Stimulated activated memory B cell treated with anti-CD40 and anti-IgM and Interleukin-4, amounts not matched to agents 10 μg/mL and 1 μg/mL and 100 μg/mL, for 72 hours (primary cell): ENCODE results near the gene FKBP14.

Experiments used
- ATAC-seq: fragments of 150-1000 bp; cut with Tn5 transposase; 2 replicates; pipeline ENCODE4 v1.10.0; 2021
- H3K27ac Mint-ChIP-seq: one replicate; pipeline ENCODE4 v1.8.0; 2022; ENCODE audit warnings: mild to moderate bottlenecking, mixed read lengths
- H3K27me3 Mint-ChIP-seq: one replicate; pipeline ENCODE4 v1.8.0; 2022; ENCODE audit warnings: mixed read lengths
- H3K36me3 Mint-ChIP-seq: one replicate; pipeline ENCODE4 v1.8.0; 2022; ENCODE audit warnings: mixed read lengths
- H3K4me1 Mint-ChIP-seq: one replicate; pipeline ENCODE4 v1.8.0; 2022; ENCODE audit warnings: mixed read lengths
- H3K4me3 Mint-ChIP-seq: one replicate; pipeline ENCODE4 v1.8.0; 2022; ENCODE audit warnings: mild to moderate bottlenecking, moderate library complexity, mixed read lengths
- H3K9me3 Mint-ChIP-seq: one replicate; pipeline ENCODE4 v1.8.0; 2022; ENCODE audit warnings: mixed read lengths

The FKBP14 gene

DNA sequence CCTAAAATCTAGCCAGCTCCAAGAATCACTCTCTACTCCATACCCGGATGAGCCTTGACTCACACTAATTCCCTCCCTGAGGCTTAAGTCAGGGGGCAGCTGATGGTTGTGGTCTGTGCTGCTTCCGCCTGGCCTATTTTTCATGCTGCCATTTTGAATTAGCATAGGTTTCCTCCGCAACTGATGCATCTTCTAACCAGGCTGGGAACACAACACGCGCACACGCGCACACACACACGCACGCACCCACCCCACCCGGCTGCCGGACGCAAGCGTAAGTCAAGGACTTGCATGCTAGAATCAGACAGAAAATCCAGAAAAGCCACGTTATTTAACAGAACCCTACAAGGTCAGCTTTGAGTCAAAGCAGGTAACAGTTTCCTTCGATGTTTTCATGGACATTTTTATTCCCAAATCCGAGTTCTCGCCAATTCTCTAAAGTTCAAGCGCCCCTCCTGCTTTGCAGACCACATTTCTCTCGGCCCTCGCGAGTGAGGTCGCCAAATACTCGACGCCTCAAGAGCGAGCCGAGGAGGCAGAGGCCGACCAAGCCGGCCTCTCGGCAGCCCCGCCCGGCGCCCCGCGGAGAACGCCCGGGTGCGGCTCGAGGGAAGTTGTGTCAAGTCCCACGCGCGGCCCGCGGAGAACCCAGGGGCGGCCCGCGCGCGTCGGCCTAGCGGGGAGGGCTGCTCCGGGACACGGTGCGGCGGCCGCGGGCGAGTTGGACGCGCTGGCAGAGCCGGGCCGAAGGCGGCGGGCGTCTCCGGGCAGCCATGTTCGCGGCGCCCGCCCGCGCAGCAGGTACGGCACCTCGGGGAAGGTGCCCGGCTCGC, 37.9 kb downstream of the FKBP14 start:
- no peaks in the 10 kb centered on the region for H3K27me3 Mint-ChIP-seq
- peak; percentile 70 for ATAC-seq
- H3K36me3 Mint-ChIP-seq: no peaks in the 10 kb centered on the region
- H3K4me1 Mint-ChIP-seq: peaks cover 36% of the 10 kb centered on the region
- peak overlapping the region; percentile 86 for H3K4me3 Mint-ChIP-seq
- peak overlapping the region; percentile 76 for H3K27ac Mint-ChIP-seq
- H3K9me3 Mint-ChIP-seq: no peaks in the 10 kb centered on the region

DNA sequence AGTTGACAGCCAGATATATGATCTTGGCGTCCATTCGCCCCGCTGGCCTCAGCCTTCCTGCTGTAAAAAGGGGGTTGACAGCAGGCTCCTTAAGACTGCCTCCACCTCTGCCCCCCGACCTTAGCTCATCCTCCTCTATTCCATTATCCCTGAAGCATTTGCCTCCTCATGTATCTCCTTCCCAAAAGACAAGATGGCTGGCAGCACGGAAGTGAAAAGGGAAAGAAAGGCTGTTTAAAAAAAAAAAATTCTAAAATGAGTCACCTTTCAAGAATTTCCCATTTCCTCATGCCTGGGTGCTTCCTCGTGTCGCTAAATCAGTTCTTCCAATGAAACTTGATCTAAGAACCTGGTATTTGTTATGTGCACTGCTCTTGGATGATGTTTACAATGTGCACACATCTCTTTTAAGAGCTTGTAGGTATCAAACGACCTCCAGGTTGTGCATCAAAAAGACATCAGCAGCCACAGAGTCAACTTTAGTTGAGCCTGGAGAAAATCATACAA, 38.6 kb downstream of the FKBP14 start:
- H3K4me1 Mint-ChIP-seq: peaks cover 36% of the 10 kb centered on the region
- no peaks in the 10 kb centered on the region for H3K36me3 Mint-ChIP-seq
- ATAC-seq: no peak
- H3K27me3 Mint-ChIP-seq: no peaks in the 10 kb centered on the region
- peak overlapping the region; percentile 86 for H3K4me3 Mint-ChIP-seq
- H3K9me3 Mint-ChIP-seq: no peaks in the 10 kb centered on the region
- H3K27ac Mint-ChIP-seq: peak overlapping the region; percentile 76

DNA sequence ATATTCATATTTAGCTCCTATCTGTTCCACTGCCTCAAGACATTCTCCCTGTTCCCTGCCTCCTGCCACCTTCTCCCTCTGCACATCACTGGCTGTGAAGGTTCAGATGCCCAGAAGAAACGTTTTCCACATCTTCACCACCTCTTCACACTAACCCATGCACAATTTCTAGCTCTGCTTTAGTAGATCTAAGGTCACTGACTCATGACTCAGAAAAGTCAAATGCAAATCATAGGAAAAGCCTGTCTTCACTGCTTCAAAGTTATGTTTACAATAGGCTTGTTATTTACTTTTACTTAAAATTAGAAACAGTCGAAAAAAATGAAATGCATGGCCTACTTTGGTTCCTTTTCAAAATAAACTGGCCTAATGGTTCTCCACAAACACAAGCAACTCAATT, 39.4 kb downstream of the FKBP14 start:
- Mint-ChIP-seq H3K36me3 (no peaks in the 10 kb centered on the region), H3K4me1 (peaks cover 36% of the 10 kb centered on the region), H3K27me3 (no peaks in the 10 kb centered on the region), H3K4me3 (peak overlapping the region; percentile 70), H3K9me3 (no peaks in the 10 kb centered on the region), H3K27ac (peak overlapping the region; percentile 76)
- ATAC-seq: no peak

DNA sequence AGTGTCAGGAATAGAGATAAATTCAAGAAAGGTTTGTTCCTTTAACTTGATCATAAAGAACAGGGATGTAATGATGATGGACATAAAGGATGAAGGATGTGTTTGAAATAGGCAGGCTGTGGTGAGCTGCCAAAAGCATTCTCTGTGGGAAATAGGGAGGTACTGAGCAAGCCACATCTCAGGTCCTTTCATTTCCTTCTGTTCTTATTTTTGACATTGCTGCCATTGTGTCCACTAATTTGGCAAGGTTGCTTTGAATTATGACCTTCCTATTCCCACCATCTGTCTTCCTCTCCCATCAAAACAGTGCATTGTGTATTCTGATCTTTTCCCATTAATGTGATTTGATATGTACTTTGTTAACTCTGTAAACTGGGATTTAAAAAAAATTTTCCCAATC, 46.4 kb downstream of the FKBP14 start:
- Mint-ChIP-seq H3K27me3 (no peaks in the 10 kb centered on the region), H3K4me1 (peaks cover 49% of the 10 kb centered on the region), H3K9me3 (no peaks in the 10 kb centered on the region), H3K4me3 (no peak overlapping the region), H3K27ac (no peak overlapping the region), H3K36me3 (no peaks in the 10 kb centered on the region)
- ATAC-seq: no peak

DNA sequence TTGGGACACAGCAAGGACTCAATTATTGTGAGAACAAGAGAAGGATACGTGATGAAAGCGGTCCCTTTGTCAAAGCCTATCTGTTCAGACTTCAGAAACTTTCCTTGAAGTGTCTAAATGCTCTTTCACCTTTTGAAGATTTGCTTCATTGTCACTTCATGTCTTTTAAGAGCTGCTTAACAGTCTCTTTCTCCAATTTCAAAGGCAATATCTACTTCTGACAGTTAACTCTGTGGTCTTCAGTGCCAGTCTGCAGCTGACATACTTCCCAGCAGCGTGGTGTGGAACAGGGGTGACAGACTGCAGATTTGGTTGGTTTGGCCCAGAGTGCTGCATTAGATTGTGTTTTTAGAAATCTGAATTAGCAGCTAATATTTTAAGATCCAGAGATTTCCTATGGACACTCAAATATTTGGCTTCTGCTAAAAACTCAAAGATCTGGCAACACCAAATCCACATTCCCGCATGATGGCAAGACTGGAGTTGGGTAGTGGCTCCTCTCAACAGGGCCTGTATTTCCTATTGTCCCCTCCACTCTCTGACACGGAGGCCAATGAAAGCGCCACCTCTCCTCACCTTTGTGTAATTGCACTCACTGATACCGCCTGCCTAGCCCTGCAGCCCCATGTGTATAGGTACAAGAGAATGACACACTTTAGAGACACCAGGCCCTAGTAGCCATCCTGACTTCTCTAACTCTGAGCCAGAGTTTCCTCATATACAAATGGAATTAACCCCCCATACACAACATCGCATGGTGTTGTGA, 48.4 kb downstream of the FKBP14 start:
- no peaks in the 10 kb centered on the region for H3K9me3 Mint-ChIP-seq
- ATAC-seq: no peak

DNA sequence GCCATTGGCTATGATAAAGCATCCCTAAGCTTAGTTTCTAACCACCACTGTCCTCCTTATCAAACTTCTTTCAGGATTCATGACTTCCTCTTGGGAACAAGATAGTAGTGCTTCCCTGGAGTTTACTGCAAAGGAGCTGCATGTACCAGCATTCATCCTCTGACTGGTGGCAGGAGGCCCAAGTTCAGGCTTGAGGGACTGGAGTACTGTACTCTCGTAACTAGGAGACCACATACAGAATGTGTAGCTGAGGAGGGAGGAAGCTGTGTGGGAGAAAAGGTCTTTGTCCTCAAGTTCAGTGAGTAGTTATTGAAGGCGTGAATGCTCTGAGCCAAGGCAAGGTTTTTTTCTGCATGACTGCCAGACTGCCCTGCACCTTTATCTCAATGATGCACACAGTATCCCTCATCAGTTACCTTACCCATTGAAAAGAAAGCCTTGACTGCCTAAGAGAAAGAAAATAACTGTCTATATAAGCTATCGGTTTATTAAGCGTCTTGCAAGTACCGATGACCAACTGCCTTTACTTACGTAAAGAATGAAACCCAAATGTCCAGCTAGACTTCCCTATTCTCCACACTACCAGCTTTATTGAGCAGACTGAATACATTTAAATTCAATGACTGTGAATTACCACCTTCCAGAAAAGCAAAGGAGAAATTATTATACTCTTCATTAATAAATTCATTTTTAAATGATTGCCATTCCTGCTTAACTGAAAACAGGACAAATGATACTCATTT, 49.7 kb downstream of the FKBP14 start:
- no peak overlapping the region for H3K4me3 Mint-ChIP-seq

More for the DNA sequence above, 48.4 kb downstream of the FKBP14 start:
- Mint-ChIP-seq H3K27ac (no peak overlapping the region), H3K36me3 (no peaks in the 10 kb centered on the region), H3K4me3 (no peak overlapping the region), H3K4me1 (peaks cover 55% of the 10 kb centered on the region), H3K27me3 (no peaks in the 10 kb centered on the region)

DNA sequence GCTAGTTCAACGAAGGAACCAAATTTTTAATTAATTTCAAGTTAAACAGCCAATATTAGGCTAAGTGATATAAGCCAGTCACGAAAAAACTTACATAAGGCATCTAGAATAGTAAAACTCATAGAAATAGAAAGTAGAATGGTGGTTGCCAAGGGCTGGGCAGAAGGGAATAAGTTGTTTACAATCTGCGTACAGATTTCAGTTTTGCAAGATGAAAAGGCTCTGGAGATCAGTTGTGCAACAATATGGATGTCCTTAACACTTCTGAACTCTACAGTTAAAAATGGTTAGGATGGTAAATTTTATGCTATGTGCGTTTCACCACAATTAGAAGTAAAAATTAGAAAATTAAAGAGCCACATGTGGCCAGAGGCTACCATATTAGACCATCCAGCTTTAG, 50.2 kb downstream of the FKBP14 start:
- no peak for ATAC-seq
- Mint-ChIP-seq H3K4me3 (no peak overlapping the region), H3K36me3 (no peaks in the 10 kb centered on the region), H3K4me1 (peaks cover 57% of the 10 kb centered on the region), H3K27me3 (no peaks in the 10 kb centered on the region), H3K27ac (no peak overlapping the region), H3K9me3 (no peaks in the 10 kb centered on the region)

More for the DNA sequence above, 49.7 kb downstream of the FKBP14 start:
- Mint-ChIP-seq H3K27ac (no peak overlapping the region), H3K4me1 (peaks cover 57% of the 10 kb centered on the region), H3K36me3 (no peaks in the 10 kb centered on the region), H3K27me3 (no peaks in the 10 kb centered on the region), H3K9me3 (no peaks in the 10 kb centered on the region)
- no peak for ATAC-seq

DNA sequence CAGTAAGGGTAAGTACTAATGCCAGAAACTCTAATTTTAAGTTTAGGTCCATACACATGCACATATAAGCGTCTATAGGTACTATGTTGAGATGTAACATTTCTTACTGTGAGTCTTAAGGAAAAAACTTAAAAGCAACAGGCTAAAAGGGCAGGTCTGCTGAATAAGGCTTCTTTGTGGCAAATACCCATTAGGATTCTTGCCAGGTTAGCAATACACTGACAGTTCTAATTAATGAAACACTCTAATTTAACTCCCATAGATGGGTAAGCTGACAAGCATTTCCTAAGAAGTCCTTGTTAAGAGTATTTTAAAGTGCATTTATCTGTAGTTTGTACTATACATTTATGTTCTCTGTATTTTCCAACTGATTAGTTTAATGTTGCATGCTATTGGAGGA, 50.9 kb downstream of the FKBP14 start:
- no peak overlapping the region for H3K27ac Mint-ChIP-seq
- no peak for ATAC-seq
- no peak overlapping the region for H3K4me3 Mint-ChIP-seq
- H3K27me3 Mint-ChIP-seq: no peaks in the 10 kb centered on the region
- H3K4me1 Mint-ChIP-seq: peaks cover 57% of the 10 kb centered on the region
- no peaks in the 10 kb centered on the region for H3K9me3 Mint-ChIP-seq
- no peaks in the 10 kb centered on the region for H3K36me3 Mint-ChIP-seq

DNA sequence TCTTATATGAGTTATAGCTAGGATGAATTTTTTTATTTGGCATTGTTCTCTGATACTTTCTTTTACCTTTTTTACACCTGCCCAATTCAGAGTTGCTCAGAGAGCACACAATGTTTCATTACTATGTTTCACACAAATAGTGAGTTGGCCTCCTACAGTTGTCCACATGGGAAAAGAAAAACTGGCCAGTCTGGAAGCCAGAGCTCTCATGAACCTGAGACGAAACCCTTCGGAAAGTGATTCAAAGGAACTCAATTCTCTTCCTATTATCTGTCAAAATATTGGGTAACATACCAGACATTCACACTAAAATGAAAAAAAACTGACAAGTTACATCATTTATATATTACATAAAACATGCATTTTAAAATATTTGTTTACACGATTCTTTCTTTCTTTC, 52.2 kb downstream of the FKBP14 start:
- no peaks in the 10 kb centered on the region for H3K9me3 Mint-ChIP-seq
- H3K4me1 Mint-ChIP-seq: peaks cover 60% of the 10 kb centered on the region
- no peak for ATAC-seq
- H3K4me3 Mint-ChIP-seq: no peak overlapping the region
- H3K27me3 Mint-ChIP-seq: no peaks in the 10 kb centered on the region
- H3K36me3 Mint-ChIP-seq: peaks cover 6% of the 10 kb centered on the region
- H3K27ac Mint-ChIP-seq: no peak overlapping the region

DNA sequence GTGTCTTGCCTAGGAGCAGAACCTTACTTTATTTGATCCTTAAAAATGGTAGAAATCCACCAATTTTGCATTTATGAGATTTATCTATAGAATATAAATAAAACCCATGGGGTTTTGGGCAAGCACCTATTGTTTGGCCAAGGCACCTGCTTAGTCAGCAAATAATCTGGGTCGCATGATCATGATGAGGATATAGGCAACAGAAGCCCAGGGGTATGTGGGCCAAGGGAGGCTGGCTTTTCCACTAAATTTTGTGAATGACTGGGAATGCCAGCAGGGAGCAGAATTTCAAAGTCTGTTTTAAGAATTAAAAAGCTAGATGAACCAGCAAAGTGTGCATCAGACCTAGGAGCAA, 54.2 kb downstream of the FKBP14 start:
- Mint-ChIP-seq H3K36me3 (peaks cover 22% of the 10 kb centered on the region), H3K4me3 (no peak overlapping the region), H3K9me3 (no peaks in the 10 kb centered on the region), H3K4me1 (peaks cover 51% of the 10 kb centered on the region), H3K27me3 (no peaks in the 10 kb centered on the region), H3K27ac (no peak overlapping the region)
- ATAC-seq: no peak

DNA sequence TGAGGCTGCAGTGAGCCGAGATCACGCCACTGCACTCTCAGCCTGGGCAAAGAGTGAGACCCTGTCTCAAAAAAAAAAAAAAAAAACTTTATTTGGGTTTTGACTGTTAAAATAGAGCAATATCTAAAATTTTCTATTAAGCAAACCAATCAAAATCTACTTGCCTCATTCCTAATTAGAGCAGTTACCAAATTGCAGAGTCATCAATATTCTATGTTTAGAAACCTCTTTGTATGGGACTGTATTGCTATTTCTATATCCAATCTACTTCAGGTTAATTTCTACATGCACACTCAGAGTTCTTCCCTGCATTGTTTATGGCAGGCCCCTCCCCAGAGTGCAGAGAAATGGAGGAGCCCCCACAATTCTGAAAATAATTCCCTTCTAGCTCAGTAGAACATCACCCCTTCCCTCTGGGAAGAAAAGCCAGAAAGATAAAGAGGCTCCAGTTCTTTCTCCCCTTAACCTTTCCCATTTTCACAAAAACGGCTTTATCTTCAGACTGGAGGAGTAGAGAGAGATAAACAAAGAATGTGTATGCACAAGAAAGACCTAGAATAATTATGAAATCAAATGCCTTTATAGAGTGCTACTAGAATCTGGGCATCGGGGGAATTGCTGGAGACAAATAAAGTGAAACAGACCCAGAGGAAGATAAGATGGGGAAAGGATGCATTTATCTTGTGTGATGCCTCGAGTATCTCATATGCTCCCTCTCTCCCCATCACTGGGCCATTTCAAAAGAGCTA, 54.8 kb downstream of the FKBP14 start:
- no peaks in the 10 kb centered on the region for H3K9me3 Mint-ChIP-seq
- peaks cover 48% of the 10 kb centered on the region for H3K4me1 Mint-ChIP-seq
- ATAC-seq: no peak
- no peak overlapping the region for H3K4me3 Mint-ChIP-seq
- no peak overlapping the region for H3K27ac Mint-ChIP-seq
- H3K36me3 Mint-ChIP-seq: peaks cover 23% of the 10 kb centered on the region
- no peaks in the 10 kb centered on the region for H3K27me3 Mint-ChIP-seq

DNA sequence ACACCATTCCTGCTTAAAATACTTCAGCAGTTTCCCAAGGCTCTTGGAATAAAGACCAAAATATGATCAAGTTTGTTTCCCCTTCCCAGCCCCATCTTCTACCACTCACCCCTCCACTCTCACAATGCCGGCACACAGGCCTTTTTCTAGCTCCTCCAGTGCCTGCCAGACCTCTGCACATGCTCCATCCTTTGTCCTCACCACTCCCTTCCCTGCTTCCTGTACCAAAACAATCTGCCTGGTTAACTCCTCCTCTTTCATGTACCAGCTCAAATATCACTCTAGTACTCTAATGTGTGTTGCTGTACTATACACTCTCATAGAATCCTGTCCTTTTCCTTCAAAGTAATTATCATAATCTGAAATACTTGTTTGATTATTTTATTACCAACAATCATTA, 56.3 kb downstream of the FKBP14 start:
- H3K27me3 Mint-ChIP-seq: no peaks in the 10 kb centered on the region
- H3K9me3 Mint-ChIP-seq: no peaks in the 10 kb centered on the region
- H3K36me3 Mint-ChIP-seq: peaks cover 34% of the 10 kb centered on the region
- no peak overlapping the region for H3K4me3 Mint-ChIP-seq
- peaks cover 43% of the 10 kb centered on the region for H3K4me1 Mint-ChIP-seq
- ATAC-seq: no peak
- H3K27ac Mint-ChIP-seq: peak overlapping the region; percentile 4

DNA sequence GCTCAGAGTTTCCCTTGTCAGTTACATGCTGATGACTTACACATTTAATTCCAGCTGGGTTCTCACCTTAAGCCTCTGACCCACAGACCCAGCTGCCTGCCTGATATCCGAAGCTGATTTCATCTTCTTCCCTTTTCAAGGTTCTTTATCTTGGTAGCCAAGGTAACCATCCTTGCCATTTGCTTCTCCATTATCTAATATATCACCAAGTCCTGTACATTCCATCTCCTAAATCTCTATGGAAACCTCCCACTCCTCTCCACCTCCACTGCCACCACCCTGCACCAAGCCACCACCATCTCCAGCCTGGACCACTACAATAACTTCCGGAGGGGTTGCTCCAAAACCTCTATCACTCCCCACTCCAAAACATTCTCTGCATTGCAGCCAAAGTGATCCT, 56.8 kb downstream of the FKBP14 start:
- Mint-ChIP-seq H3K4me1 (peaks cover 42% of the 10 kb centered on the region), H3K27me3 (no peaks in the 10 kb centered on the region), H3K4me3 (no peak overlapping the region), H3K9me3 (no peaks in the 10 kb centered on the region), H3K27ac (peak overlapping the region; percentile 4), H3K36me3 (peaks cover 37% of the 10 kb centered on the region)
- no peak for ATAC-seq

DNA sequence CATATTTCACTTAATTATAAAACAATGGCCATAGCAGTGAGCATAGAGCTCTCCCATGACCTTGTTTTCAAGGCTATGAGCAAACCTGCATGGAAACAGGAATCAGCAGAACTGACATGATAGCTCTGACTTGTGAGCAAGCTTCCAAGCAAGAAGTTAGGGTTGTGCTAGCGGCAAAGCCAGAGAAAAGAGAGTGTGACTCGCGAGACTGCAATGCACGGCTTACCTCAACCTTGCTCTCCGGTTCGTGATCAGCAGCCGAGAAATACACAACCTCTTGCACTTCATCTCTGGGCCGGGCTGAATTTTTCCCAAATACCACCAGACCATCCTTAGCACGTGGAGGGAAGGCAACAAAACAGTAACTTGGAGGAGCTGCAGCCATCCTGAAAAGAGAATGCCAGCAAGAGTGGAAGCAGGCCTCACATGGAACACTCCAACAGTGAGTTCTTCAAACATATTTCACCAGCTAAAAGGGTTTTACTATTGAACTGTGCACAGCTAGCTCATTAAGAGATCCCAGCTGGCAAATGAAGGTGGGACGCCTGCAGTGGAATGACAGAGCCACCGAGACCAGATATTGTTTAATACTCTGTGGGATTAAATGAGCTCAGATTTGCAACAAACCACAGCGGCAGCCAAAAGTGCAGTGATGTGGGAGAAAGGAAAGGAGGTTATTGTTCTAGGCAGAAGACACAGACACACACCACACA, 57.7 kb downstream of the FKBP14 start:
- Mint-ChIP-seq H3K4me1 (peaks cover 42% of the 10 kb centered on the region), H3K4me3 (no peak overlapping the region), H3K27me3 (no peaks in the 10 kb centered on the region), H3K36me3 (peaks cover 37% of the 10 kb centered on the region), H3K27ac (no peak overlapping the region), H3K9me3 (no peaks in the 10 kb centered on the region)
- no peak for ATAC-seq
